Caki2 (cell line): ENCODE measurements around the gene CORO7. TPM values are rescaled to one million over a fixed set of nuclear protein-coding genes. Genes with fewer than 3 reads are reported as not detected.
"Not testable (repeated sequence)": the region's sequence is repeated elsewhere in the genome, so short reads cannot be mapped to it uniquely, and the experiment has no call there.

Experiments used
- DNase-seq: peaks from one replicate; pipeline ENCODE4 v3.0.0-alpha.2; 2015; ENCODE audit warnings: low read depth
- in situ Hi-C: cut with HindIII; loops from 2 replicates; pipeline ENCODE4 v1.10.0; 2016; ENCODE audit warnings: low sequenced_read_pairs, low pct_unique_long_range_greater_than_20kb, mixed read lengths
- total RNA-seq: library from RNA; depleted of rRNA; stranded (reverse); fragments of >200 nt; shearing (Covaris generic); gene quantifications from 2 replicates; pipeline ENCODE4 v1.2.3, GENCODE V29; 2014; ENCODE audit warnings: low replicate concordance

CORO7 gene
- total RNA-seq, 1 experiment from 2014 or later, result 31.7 TPM

DNA sequence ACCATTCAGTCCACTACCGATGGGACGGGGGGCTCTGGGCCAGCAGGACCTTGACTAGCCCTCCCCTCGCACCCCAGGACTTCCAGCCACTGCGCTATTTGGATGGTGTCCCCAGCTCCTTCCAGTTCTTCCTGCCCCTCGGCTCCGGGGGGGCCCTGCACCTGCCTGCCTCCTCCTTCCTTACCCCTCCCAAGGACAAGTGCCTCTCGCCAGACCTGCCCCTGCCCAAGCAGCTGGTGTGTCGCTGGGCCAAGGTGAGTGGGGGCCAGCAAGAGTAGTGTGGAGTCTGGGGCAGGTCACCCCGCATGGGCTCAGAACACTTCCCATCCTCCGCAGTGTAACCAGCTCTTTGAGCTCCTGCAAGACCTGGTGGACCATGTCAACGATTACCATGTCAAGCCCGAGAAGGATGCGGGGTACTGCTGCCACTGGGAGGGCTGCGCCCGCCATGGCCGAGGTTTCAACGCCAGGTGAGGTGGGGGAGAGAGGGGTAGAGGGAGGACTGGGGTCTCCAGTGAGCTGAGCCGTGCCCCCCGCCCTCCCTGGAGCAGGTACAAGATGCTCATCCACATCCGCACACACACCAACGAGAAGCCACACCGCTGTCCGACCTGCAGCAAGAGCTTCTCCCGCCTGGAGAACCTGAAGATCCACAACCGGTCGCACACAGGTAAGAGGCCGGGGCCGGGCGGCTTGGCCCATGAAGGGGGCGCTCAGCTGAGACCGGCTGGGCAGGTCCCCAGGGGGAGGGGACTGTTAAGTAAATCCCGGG is 81.5 kb downstream of the CORO7 start:
- no peak for DNase-seq
- in situ Hi-C loops, result no loop called here

DNA sequence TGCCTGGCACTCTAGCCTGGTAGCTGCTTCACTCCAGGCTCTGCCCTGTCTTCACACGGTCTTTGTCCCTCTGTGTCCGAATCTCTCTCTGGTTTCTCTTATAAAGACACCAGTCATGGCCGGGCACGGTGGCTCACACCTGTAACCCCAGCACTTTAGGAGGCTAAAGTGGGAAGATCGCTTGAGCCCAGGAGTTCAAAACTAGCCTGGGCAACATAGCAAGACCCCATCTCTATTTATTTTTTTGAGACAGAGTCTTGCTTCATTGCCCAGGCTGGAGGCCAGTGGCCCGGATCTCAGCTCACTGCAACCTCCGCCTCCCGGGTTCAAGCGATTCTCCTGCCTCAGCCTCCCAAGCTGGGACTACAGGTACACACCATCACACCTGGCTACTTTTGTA is 82.7 kb downstream of the CORO7 start:
- in situ Hi-C loops, DNase-seq: not testable (repeated sequence)

DNA sequence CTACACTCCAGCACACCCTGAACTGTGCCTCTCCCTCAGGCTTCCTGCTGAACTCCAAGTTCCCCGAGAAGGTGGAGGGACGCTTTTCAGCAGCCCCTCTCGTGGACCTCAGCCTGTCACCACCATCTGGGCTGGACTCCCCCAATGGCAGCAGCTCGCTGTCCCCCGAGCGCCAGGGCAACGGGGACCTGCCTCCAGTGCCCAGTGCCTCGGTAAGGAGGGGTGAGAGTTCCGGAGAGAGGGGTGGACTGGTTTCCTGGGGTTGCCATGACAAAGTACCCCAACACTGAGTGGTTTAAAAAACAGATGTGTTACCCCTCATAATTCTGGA is 83.1 kb downstream of the CORO7 start:
- DNase-seq, result no peak
- in situ Hi-C loops, result no loop called here

DNA sequence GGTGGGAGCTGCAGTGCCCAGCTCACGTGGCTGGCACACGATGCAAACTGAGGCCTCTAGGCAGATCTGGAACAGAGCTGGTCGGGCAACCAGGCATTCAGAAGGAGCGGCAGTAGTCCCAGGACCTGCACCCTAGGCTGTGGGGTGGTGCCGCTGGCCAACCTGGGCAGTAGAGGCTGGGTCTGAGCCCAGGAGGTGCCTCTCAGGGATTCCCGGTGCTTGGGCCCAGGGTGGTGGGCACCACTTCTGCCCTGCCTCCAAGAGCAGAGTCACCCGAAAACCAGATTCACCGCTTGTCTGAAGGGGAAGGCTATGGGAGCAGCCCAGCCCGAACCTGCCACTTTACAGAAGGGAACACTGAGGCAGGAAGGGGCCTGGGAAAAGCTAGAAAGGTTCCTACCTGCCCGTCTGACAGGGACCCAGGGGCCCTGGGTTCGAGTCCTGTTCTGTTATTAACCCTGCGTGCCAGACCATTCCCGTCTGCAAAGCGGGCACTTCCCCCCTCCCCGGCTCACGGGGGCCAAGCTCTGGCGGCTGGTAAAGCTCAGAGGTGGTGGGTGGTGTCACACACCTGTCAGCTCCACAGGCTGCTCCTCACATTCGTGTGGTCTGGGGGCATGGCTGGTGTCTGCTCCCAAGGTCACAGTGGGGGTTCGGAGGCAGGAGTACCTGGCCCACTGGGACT is 83.6 kb downstream of the CORO7 start:
- in situ Hi-C loops, result no loop called here

DNA sequence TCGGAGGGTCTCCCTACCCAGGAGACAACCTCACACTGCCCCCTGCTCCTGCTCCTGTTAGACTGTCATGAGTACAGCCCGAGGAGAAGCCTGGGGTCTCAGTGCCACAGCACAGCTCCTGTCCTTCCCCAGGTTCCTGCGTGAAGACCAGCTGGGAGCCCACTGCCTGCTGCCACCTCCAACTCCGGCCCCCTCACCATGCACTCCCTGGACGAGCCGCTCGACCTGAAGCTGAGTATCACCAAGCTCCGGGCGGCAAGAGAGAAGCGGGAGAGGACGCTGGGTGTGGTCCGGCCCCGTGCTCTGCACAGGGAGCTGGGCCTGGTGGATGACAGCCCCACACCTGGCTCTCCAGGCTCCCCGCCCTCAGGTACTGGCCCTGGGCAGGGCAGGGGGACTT is 84.3 kb downstream of the CORO7 start:
- DNase-seq, result no peak
- in situ Hi-C loops, result no loop called here

More for the DNA sequence above, 83.6 kb downstream of the CORO7 start:
- DNase-seq, result no peak

DNA sequence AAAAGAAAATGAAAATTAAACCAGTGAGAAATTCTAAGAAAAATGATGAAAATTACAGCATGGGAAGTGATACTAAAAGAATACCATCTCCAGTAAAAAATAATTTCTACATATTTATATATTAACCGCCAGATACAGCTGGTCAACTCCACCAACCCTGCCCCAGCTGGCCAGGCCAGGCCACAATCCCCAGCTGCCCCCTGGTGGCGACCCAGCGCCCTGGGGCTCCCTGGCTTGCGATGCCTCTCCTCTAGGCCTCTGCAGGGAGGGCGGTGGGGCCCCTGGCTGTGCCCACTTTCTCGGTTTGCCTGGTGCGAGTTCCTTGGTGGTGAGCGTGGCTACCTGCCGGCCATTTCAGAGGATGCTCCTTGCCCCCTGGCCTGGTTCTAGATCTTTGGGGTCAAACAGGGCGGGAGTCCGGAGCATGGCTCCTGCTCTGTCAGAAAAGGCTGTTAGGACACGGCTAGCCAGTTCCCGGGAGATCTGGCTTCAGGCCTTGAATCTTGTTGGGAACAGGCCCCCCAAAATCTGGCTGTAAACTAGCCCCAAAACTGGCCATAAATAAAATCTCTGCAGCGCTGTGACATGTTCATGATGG is 86.0 kb downstream of the CORO7 start:
- in situ Hi-C loops, result no loop called here
- peak; percentile 50 for DNase-seq

DNA sequence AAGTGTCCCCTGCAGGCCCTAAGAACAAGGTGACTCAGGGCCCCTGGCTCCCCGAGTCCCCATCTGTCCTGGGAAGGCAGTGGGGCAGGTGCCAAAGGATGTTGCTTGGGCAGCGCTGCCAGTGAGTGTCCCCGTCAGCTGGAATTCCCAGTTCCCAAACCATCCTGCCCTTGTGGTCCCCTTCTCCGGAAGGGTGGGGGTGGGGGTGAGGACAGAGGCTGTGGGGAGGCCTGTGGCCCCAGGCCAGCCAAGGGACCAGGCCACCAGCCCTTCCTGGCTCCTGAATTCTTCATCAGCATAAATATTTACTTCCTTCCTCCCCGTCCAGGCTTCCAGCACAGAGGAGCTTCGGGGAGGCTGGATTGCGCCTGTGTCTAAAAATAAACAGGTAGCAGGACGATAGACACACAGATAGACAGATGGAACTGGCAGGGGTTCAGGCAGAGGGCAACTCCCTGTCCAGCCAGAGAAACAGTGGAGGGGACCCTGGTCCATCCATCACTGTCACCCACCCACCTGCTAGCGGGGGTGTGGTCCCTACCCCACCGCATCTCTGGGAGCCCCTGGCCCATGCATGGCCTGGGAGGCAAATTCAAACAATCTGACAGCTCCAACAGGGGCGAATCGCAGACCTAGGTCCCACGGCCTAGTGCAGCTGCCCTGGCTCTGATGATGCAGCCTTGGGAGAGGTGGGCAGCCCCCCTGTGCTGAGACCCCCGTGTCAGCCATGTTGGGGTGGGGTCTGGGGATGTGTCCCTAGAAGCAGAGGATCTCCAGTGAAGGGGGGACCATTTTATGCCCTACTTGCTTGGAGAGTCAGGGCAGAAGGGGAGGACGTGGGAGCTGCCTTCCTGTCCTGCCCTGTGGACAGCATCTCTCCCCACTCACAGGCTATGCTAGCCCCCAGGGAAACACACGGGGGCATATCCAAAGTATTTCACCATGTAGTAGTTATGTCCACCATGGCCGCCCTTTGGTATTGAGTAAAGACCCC is 87.3 kb downstream of the CORO7 start:
- in situ Hi-C loops, result no loop called here
- DNase-seq, result no peak

DNA sequence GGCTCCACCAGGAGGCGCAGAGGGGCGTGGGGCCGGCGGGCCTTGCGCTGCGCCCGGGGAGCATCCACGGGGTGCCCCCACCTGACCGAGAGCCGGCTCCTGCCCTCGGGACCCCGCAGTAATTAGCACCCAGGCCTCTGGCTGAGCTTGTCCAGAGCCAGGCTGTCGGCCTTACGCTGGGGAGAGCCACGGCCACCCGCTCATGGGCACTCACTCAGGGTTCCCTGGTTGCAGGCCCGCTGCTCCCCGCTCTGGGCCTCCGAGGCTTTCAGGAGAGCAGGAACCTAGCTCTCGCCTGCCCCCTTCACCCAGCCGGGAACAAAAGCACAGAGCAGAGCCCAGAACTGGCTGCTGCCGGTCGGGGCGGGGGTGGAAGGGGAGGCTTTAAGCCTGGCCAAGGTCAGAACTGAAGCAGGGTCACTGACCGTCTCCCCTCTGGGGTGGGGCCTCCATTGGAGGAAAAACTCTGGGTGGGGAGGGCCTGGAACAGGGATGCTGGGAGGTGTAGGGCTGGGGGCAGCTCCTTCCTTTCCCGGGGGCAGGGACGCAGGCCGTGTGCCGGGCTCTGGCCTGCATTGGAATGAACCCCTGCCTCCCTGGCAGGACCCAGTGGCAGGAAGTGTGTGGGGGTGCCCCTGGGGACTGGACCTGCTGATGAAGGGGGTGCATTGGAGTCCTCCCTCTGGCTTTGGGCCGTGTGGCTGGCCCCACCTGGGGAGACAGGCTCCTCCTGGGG is 88.2 kb downstream of the CORO7 start:
- in situ Hi-C loops, result no loop called here
- no peak for DNase-seq

DNA sequence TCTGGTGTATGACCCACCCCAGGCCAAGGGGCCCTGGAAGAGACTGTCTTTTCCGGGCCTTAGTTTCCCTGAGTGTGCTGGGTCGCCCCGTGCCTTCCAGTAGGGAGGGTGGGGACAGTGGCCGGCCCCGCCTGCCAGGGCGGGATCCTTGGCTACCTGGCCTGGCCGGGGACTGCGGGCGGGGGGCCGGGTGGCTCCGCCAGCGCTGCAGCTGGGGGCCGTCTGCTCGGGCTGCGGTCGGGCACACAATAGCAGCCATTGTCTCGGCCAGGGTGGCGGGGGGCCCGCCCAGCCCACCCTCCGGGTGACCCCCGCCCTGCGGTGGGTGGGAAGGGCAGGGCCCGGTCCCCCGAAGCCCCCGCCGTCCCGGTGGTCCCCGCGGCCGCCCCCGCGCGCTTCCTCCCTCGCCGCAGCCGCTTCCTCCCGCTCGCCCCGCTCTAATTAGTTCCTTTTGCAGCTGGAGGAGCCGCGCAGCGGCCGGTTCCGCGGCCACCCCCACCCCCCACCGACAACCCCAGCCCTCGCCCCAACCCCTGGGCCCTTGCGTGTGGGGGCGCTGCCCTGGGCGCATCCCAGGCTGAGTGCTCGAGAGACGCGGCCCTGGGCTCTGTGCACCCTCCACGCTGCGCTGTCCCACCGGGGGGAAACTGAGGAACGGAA is 88.9 kb downstream of the CORO7 start:
- DNase-seq, result no peak
- in situ Hi-C loops, result no loop called here

DNA sequence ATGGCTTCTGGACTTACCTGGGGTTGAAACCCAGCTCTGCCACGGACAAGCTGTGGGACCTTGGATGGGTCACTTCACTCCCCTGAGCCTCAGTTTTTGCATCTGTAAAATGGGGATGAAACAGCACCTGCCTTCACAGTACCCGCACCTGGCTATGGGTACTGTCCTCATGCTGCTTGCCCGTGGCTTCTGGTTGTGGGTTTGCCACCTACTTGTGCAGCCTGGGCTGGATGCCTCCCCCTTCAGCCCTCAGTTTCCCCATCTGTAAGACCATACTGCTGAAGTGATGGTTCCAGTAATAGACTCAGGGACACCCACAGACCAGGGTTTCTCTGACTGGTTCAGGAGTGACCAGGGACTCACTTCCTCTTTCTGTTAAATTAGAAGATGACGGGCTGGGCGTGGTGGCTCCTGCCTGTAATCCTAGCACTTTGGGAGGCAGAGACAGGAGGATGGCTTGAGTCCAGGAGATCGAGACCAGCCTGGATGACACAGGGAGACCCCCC is 91.1 kb downstream of the CORO7 start:
- in situ Hi-C loops, result no loop called here
- DNase-seq, result no peak

DNA sequence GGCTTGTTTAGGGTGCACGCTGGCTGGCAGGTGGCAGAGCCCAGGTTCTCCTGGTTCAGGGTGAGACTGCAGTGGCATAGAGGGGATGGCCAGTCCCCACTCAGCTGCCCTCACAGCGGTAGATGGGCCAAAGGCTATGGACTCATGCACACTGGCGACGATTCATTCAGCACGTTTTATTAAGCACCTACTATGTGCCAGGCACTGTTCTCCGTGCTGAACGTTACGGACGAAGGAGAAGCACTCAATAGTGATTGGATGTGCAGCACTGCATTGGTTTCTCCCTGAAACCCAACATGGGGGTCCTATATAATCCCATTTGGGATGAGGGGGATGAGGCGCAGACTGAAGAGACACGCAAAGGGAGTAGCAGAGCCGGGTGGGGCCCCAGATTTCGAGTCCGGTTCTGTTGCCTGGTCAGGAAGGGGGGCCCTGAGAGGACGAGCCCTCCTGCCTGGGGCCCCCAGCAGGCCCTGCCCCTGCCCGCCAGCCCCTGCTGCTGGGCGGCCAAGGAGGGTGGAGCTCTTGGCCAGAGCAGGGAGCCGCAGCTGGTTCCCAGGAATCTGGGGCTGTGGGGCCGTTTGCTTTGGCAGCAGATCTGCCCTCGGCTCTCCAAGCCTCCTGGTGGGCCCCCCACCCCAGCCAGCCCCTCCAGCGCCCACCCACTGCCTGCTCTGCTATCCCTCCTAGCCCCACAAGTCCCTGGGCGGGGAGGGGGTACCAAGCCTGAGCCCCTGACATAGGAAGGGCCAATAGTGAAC is 91.7 kb downstream of the CORO7 start:
- in situ Hi-C loops, result no loop called here
- DNase-seq, result no peak

DNA sequence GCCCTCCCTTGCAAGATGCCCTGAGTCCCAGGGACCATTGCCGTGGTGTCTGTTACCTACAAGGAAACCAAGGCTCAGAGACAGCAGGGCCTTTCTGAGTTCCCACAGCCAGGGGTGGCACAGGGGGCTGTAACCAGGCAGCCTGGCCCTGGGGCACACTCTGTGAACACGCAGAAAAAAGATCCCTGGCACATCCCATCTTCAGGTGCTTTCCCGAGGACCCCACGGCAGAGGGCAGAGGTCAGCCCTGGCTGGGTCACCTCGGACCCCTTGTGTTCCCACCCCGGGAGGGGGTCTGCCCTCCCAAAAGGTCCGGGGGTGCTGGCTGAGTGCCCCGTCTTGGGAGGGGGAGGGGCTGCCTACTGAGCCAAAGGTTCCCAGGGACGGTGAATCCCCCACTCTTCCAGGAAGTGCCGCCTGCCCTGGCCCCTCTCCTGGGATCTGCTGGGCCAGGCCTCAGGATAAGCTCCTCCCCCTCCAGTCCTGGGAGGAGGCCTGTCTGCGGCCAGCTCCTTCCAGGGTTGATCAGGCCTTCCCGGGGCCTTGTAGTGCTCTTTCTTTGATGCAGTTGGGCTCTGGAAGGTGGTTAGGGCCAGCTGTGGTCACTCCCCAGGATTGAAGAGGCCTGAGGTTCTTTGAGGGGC is 92.4 kb downstream of the CORO7 start:
- in situ Hi-C loops, result no loop called here
- peak; percentile 57 for DNase-seq

DNA sequence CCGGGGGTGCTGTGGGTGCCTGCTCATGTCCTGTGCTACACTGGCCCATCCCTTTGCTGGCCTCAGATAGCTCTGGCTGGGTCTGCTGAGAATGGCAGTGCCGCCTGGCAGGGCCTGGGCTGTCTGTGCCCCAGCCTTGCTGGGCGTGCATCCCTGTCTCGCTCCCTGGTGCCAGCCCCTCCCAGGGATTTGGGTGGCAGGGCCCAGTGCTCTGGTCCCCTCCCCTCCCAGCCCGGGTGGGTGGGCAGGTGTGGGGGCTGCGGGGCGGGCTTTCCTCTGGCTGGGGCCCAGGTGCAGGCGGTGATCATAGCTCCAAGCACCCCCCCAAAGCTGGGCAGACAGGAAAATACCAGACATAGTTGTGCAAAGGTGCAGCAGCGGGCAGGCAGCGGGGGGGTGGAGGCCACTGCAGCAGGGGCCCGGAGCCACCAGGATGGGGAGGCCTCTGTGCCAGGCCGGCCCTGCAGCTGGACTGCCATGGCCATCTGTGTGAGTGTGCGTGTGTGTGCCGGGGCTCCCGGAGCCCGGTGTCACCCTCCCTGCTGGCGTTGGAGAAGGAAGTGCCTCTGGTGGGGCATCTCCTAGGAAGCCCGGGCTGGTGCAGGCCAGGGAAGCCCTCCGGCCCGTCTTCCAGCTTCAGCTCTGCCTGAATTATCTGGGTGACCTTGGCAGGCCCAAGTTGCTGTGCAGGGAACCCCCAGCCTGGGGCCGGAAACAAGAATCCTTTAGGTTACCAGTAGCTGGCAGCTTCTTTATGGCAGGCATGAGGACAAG is 93.1 kb downstream of the CORO7 start:
- in situ Hi-C loops, result no loop called here
- DNase-seq, result no peak

DNA sequence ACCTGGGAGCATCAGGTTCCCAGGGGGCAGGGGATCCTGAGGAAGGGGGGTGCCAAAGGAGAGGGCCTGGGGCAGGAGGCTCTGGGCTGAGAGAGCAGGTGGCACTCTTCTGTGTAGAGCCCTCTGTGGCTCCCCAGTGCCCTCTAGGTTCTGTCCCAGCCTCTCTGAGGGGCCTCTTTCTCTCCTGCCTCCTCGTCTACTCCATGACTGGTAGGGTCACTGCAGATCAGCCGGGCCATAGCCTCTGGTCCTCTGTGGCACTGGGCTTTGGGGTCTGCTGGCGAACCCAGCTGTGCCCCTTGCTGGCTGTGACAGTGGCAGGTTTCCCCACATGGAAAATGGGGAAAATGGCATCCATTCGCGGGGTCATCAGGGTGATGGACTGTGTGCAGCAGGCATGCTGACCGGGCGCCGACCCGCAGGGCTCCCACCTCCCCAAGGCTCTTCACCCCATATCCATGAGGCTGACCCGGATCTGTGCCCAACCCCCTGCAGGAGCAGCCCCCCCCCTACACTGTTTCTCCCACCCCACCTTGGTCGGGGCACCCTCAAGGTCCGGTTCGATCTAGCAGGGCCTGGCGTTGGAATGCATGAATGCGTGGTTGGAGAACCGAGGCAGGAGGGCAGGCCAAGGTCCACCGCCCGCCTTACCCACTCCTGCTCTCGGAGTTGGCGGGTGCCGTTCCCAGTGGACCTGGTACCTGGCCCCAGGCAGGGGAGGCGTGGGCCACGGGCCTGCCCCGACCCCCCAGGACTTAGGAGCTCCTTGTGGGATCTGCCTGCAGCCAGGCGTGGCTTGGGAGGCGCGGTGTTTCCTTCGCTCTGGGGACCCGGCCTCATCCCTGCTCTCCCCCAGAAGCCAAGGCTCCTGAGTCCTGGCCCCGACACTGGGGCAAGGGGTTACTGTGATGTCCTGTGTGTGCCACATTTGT is 94.0 kb downstream of the CORO7 start:
- in situ Hi-C loops, result no loop called here
- DNase-seq, result no peak
